ENCODE data around the gene GGTLC1.
A peak's percentile ranks its signal among the peaks of the same experiment; 100 is the strongest.

The GGTLC1 gene

DNA sequence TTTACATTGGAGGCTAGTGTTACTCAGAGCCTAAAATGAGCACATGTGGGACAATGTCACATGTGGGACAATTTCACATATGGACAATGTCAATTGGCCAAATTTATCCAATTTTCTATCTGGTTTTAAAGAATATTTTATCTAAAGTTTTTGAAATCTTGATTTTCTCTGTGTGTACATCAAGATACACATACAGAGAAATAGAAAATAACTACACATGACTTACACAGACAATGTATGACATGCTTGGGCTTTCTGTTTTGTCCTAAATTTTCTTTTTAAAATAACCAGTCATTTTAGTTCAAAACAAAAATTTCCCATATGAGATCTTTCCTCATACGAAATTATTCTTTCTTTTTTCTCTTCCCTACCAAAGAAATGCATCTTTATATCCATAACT, 24.6 kb downstream of the GGTLC1 start:
- DNase-seq (ENCODE audit: low spot score) = no peak

GRCh38 chr20:23962272-23962671, 26.3 kb downstream of the GGTLC1 start:
- no peak for DNase-seq (ENCODE audit: low spot score)

DNA sequence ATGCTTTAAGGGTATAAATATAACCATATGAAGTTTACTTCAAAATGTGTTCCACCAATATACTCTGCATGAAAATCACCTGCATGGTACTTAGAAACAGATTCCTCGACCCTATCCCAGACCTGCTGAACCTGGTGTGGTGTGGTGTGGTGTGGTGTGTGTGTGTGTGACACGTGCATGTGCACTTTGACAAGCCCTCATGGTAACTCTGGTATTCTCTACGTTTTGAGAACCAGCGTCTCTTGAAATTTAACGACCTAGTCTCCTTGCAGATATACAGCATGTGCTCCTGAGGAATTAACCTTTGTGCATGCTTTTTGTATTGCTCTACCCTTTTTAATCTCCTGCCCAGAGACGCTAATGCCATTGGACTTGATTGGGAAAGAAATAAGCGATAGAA, 29.5 kb downstream of the GGTLC1 start:
- DNase-seq (ENCODE audit: low spot score) = no peak

DNA sequence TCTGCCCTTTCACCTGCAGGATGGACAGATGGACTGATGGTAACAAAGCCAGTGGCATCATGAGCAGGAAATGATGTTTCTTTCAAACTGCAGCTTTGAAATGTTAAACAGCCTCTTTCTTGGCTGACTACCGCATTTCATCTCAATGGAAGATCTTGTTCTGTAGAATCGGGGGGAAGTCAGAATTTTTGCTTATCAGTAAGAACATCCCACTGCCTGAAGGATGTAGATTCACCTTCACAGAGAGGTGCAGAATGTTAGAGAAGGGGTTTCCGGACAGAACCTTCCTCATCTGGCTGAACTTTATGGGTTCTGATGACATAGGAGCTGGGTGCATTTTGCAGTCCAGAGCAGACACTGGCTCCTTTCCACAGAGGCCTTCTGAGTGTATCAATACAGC, 32.7 kb downstream of the GGTLC1 start:
- DNase-seq (ENCODE audit: low spot score) = no peak

DNA sequence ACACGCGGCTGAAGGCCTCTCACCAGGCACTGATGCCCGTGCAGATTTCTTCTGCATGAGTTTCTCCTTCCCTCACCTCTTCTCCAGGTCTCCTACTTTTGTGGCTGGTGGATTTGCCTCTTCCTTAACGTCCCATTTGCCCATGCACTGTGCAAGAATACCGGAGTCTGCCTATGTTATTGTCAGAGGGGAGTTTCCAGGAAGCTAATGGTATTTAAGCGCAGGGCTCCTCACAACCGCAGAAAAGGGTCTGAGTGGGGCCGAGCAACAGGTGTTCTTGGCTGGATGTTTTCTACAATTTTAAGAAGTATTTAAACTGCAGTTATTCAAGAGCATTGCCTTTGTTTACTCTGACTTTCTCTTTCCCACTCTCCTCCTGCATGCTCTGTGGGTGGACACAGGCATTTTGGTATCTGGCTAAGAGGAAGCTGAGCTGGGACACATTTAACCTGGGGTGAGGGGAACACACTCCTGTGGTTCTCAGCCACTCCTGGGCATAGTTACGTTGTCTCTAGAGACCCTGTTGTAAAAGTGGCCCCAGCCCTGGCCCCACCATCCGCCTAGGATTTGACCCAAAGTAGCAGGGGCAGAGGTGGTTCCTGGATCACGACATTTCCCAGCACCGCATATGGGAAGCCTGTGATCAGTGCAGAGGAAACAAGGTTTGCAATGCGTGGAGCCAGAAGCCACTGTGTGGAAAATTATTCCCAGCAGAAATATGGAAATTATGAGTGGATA, 34.4 kb downstream of the GGTLC1 start:
- DNase-seq (ENCODE audit: low spot score) = no peak

GRCh38 chr20:23946206-23946605, 42.4 kb downstream of the GGTLC1 start:
- DNase-seq (ENCODE audit: low spot score) = no peak

DNA sequence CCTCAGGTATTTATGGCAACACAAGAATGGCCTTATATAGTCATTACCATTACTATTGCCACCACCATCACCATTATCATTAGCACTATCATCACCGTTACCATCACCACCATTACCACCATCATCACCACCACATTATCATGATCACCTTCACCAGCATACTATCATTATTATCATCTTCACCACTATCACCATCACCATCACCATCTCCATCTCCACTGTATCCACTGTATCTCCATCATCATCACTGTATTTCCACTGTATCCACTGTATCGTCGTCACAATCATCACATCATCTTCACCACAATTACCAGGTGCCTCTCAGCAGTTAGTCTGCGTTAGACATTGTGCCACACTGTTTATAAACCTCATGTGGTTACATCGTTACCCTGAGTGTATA, 45.3 kb downstream of the GGTLC1 start:
- DNase-seq (ENCODE audit: low spot score) = no peak

DNA sequence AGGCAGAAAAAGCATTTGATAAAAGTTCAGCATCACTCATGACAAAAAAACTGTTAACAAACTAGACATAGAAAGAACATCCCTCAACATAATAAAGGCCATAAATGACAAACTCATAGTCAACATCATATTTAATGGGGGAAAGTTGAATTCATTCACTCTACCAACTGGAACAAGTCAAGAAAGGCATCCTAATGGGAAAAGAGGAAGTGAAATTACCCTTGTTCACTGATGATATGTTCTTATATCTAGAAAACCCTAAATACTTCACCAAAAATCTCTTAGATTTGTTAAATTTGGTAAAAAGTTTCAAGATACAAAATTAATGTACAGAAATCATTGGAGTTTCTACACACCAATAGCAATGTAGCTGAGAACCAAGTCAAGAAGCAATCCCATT, 48.9 kb downstream of the GGTLC1 start:
- DNase-seq (ENCODE audit: low spot score) = no peak

DNA sequence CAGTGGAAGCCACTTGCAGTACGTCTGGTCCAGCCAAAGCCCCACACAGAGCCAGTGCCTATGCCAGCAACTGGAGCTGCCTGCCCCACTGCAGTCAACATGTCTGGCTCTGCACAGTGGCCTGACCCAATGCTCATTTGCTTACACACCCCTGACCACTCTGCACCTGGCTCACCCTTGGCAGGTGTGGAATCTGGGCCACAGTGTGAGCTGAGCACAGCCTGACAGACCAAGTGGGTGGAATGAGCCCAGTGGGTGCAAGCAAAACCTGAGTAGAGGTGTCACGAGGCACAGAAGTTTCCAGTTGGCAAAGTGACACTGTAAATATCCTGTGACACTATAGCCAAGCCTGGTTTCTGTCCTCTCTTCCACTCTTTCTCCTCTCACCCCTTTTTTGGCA, 49.5 kb downstream of the GGTLC1 start:
- no peak for DNase-seq (ENCODE audit: low spot score)

GRCh38 chr20:23938118-23938438, 50.5 kb downstream of the GGTLC1 start:
- no peak for DNase-seq (ENCODE audit: low spot score)

GRCh38 chr20:23937303-23938117, 51.1 kb downstream of the GGTLC1 start:
- DNase-seq (ENCODE audit: low spot score) = peak; percentile 55

Measured in AG08395 (cell line).